Islet precursor cell (in vitro differentiated cells): ENCODE measurements around the gene TBC1D17.
"Not testable (repeated sequence)": the region's sequence is repeated elsewhere in the genome, so short reads cannot be mapped to it uniquely, and the experiment has no call there.

Source experiments
- DNase-seq: peaks from one replicate; pipeline ENCODE4 v3.0.0-alpha.2; 2018

TBC1D17 gene

GRCh38 chr19:49924004-49924880 lies 46.7 kb downstream of the TBC1D17 start:
- DNase-seq, result no peak

DNA sequence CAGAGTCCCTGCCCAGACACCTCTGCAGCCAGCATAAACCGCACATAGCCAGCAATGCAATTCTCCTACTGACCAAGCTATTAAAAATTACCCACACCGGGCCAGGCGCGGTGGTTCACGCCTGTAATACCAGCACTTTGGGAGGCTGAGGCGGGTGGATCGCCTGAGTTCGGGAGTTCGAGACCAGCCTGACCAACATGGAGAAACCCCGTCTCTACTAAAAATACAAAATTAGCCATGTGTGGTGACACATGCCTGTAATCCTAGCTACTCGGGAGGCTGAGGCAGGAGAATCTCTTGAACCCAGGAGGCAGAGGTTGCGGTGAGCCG lies 47.3 kb downstream of the TBC1D17 start:
- DNase-seq, result not testable (repeated sequence)

DNA sequence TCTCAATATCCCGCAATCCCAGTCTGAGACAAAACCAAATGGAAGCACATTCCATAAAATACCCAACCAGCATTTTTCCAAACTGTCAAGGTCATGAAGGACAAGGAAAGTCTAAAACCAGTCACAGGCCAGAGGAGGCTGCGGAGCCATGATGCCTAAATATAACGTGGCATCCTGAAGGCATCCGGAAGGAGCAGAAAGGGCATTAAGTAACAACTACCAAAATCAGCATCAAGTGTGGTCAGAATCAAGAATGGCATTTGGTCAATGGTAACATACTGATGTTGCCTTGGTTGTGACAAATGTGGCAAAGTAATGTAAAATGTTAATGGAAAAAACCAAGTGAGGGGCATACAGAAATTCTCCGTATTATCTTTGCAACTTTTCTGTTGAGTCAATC lies 48.0 kb downstream of the TBC1D17 start:
- DNase-seq, result no peak

- DNase-seq, result no peak
These were observed 49.0 kb downstream of the TBC1D17 start for GRCh38 chr19:49926515-49926914.

DNA sequence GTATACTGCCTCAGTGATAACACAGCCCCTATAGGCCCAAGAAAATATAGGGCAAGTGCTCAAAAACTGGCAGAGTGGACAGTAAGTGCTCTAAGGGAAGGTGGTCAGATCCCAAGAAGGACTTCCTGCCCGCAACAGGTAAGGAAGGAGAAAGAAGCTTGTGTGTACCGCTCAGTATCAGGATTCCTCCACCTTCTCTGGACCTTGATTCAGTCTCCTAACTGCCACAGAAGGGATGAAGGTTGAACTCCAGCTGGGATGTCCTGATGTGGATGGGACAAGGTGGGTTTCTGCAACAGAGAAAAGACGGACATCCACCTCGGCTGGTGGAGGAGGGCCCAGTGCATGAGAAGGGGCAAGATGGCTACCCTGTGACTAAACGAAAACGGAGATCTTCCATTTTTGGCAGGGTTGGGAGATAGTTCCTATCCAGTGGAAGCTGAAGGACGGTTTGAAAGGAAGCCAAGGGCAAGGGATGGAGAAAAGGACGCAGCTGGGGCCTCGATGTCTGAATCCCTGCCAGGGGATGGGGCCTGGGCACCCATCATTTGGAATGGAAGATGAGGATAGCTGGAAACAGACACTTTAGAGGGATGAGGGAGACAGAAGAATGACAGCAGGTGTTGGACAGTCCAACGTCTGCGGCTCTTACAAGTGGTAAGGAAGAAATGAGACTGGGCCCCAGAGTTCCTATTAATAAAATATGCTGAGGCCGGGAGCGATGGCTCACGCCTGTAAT lies 50.2 kb downstream of the TBC1D17 start:
- no peak for DNase-seq

- DNase-seq, result peak; percentile 85
These were observed 51.7 kb downstream of the TBC1D17 start, which contains the start of the genes ATF5 and NUP62 for GRCh38 chr19:49929121-49929610. TSS of gene ATF5 (plus strand) at chr19:49929205. CDS start at chr19:49930851, 1,646 bp downstream. TSS of gene NUP62 (minus strand) at chr19:49929504. CDS start at chr19:49909807, 19,697 bp downstream.

DNA sequence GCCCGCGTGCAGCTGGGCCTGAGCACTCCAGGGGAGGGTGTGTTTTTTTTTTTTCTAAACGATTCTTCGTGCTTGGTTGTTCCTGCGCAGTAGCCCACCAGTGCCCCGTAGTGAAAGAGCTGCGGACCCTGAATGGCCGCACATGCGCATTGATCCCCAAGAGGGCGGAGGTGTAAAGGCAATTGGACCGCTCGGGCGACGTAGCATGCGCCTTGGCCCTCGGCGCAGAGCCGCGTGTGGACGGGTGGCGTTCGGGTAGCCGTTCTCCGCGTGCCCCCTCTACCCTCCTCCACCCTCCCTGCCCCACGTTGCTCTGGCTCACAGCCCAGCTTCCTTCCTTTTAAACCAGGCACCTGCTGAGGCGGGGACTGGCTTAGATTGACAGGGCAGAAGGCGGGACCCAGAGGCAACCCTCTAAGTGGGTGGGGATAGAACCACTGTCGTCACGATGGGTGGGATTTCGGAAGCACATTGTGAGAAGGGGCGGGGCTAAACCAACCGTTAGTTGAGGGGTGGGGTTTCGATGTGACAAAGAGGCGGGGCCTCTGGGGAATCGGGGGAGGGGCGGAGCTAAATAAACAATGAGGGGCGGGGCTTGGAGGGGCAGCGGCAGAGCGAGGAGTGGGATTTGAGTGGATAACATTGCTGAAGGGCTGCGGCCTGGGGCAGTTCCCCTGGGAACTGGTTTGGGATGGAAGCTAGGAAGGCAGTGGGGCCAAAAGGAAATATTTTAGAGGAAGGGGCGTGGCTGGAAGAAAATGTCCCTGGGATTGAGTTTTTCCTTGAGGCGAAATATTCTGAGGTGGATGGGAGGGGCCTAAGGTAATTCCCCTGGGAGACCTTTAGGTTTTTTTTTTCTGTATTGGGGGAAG lies 52.3 kb downstream of the TBC1D17 start:
- DNase-seq, result peak; percentile 95

DNA sequence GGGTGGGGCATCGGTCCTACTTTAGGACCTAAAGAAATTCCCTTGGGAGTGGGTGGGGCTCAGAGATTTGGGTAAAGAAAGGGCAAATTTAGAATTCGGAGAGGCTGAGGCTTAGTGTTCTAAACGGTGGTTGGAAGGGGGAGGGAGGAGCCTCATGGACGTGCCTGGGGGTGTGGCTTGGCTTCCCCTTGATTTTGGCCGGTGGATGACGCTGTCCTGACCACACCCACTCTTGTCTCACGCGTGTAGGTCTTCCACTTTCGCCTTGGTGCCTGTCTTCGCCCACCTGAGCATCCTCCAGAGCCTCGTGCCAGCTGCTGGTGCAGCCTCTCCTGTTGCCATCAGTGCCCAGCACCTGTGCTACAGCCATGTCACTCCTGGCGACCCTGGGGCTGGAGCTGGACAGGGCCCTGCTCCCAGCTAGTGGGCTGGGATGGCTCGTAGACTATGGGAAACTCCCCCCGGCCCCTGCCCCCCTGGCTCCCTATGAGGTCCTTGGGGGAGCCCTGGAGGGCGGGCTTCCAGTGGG lies 53.0 kb downstream of the TBC1D17 start:
- no peak for DNase-seq

DNA sequence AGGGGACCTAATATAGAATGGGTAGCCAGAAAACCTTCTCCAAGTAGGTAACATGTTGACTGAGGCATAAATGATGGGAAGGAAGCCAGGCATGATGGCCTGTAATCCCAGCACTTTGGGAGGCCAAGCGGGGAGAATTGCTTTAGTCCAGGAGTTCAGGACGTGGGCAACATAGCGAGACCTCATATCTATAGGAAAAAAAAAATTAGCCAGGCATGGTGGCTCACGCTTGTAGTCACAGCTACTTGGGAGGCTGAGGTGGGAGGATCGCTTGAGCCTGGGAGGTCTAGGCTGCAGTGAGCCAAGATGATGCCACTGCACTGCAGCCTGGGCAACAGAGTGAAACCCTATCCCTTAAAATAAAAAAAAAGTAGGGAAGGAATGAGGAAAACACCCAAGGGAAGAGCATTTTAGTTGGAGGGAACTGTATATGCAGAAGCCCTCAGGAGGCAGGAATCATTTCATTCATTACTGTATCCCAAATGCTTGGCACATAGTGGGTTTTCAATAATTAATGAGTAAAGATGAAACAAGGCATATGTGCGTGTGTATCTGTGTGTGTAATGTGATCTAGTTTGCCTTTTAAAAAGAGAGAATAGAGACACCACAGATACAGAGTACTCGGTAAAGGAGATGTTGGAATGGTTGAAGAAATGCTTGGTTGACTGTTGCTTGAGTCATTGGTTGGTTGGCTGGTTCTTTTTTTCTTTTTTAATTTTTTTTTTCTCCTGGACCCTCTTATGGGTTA lies 54.0 kb downstream of the TBC1D17 start:
- DNase-seq, result no peak

DNA sequence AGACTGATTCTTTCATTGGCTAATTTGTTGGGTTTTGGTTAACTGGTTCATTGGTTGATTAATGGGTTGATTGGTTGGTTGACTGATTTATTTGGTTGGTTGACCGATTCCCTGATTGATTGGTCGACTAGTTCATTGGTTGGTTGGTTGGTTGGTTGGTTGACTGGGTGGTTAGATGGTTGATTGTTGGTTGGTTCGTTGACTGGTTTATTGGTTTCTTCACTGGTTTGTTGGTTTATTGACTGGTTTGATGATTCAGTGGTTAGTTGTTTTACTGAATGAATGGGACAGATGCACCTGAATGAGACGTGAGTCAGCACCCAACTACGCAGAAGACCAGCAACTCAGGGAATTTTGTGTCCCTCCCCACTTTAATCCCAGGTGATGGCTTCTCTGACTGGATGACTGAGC lies 54.5 kb downstream of the TBC1D17 start:
- no peak for DNase-seq

- no peak for DNase-seq
These were observed 55.2 kb downstream of the TBC1D17 start for GRCh38 chr19:49932731-49933131.

DNA sequence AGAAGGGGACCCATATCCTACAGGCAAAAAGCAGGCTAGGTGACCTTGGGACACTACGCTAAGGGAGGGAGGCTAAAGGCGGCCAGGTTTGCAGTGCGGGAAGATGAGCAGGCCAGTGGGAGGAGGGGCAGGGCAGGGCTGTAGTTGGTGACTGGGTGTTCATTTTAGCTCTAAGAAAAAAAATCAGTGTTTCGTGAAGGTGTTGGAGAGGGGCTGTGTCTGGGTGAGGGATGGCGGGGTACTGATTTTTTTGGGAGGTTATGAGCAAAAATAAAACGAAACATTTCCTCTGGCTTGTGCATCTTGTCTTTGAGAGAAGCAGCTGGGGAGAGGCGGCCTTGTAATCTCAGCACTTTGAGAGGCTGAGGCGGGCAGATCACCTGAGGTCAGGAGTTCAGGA lies 56.1 kb downstream of the TBC1D17 start:
- no peak for DNase-seq

- DNase-seq, result no peak
These were observed 59.0 kb downstream of the TBC1D17 start for GRCh38 chr19:49936549-49936948.

- DNase-seq, result peak; percentile 85
These were observed 60.4 kb downstream of the TBC1D17 start for GRCh38 chr19:49937750-49938381.
